KMS-11 (cell line): ENCODE results near the gene DHODH.
"Not testable (repeated sequence)": the region's sequence is repeated elsewhere in the genome, so short reads cannot be mapped to it uniquely, and the experiment has no call there.

ENCODE experiments used
- H2AFZ ChIP-seq: fragments of 200-600 bp; sonication (generic); 2 replicates; pipeline ENCODE4 v1.6.1; 2016; ENCODE audit warnings: antibody characterized with exemption, mixed run types, low read depth
- H3K27ac ChIP-seq: fragments of 200-600 bp; sonication (generic); 2 replicates; pipeline ENCODE4 v1.6.1; 2016; ENCODE audit warnings: mild to moderate bottlenecking, mixed run types
- H3K27me3 ChIP-seq: fragments of 200-600 bp; sonication (generic); 2 replicates; pipeline ENCODE4 v1.6.1; 2017; ENCODE audit warnings: mild to moderate bottlenecking, low read depth, mixed run types, moderate library complexity; ENCODE audit not compliant: insufficient read depth
- H3K36me3 ChIP-seq: fragments of 200-600 bp; sonication (generic); 2 replicates; pipeline ENCODE4 v1.6.1; 2017; ENCODE audit warnings: mild to moderate bottlenecking, mixed run types; ENCODE audit not compliant: insufficient read depth
- H3K4me1 ChIP-seq: fragments of 200-600 bp; sonication (generic); 2 replicates; pipeline ENCODE4 v1.6.1; 2016; ENCODE audit warnings: mild to moderate bottlenecking, low read depth, mixed run types; ENCODE audit not compliant: poor library complexity, severe bottlenecking
- H3K4me2 ChIP-seq: fragments of 200-600 bp; sonication (generic); 2 replicates; pipeline ENCODE4 v1.7.0; 2016; ENCODE audit warnings: mild to moderate bottlenecking, mixed run types
- H3K4me3 ChIP-seq: fragments of 200-600 bp; sonication (generic); IDR thresholded peaks from 2 replicates; pipeline ENCODE4 v1.6.1; 2017; ENCODE audit warnings: low read depth, low read length, mixed read lengths; ENCODE audit not compliant: insufficient read depth
- H3K79me2 ChIP-seq: fragments of 200-600 bp; sonication (generic); 2 replicates; pipeline ENCODE4 v1.6.1; 2016; ENCODE audit warnings: low read depth, mixed run types; ENCODE audit not compliant: insufficient read depth
- H3K9ac ChIP-seq: fragments of 200-600 bp; sonication (generic); 2 replicates; pipeline ENCODE4 v1.6.1; 2016; ENCODE audit warnings: mild to moderate bottlenecking, mixed run types
- H4K20me1 ChIP-seq: fragments of 200-600 bp; sonication (generic); 2 replicates; pipeline ENCODE4 v1.6.1; 2016; ENCODE audit warnings: mild to moderate bottlenecking, mixed run types; ENCODE audit not compliant: insufficient read depth
- TF ChIP-seq, protein P1 (sequence below): fragments of 200-600 bp; sonication (generic); conservative IDR thresholded peaks from 2 replicates; pipeline ENCODE4 v1.6.1; 2017; ENCODE audit warnings: low read depth, mild to moderate bottlenecking, antibody characterized with exemption, low read length, moderate library complexity, mixed read lengths

The DHODH gene

DNA sequence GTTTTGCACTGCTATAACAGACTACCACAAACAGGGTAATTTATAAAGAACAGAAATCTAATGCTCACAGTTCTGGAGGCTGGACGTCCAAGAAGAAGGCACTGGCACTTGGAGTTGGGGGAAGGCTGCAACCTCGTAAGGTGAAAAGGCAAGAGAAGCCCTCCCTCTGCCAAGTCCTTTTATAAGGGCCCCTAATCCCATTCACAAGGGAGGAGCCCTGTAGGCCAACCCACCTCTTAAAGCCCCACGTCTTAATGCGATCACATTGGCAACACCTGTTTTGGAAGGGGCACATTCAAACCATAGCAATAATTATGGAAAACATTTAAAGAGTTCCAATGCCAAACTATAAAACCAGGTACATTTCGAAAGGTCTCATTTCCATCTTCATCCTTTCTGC is 13.5 kb upstream of the DHODH start:
- Histone ChIP-seq H3K79me2 (no peaks in the 10 kb centered on the region), H3K9ac (no peak overlapping the region), H3K4me1 (no peaks in the 10 kb centered on the region), H3K36me3 (no peaks in the 10 kb centered on the region), H3K27me3 (no peaks in the 10 kb centered on the region), H2AFZ (no peak overlapping the region), H3K4me2 (no peak overlapping the region), H4K20me1 (no peaks in the 10 kb centered on the region), H3K27ac (no peak overlapping the region), H3K4me3 (no peak overlapping the region)
- TF ChIP-seq, protein P1, sequence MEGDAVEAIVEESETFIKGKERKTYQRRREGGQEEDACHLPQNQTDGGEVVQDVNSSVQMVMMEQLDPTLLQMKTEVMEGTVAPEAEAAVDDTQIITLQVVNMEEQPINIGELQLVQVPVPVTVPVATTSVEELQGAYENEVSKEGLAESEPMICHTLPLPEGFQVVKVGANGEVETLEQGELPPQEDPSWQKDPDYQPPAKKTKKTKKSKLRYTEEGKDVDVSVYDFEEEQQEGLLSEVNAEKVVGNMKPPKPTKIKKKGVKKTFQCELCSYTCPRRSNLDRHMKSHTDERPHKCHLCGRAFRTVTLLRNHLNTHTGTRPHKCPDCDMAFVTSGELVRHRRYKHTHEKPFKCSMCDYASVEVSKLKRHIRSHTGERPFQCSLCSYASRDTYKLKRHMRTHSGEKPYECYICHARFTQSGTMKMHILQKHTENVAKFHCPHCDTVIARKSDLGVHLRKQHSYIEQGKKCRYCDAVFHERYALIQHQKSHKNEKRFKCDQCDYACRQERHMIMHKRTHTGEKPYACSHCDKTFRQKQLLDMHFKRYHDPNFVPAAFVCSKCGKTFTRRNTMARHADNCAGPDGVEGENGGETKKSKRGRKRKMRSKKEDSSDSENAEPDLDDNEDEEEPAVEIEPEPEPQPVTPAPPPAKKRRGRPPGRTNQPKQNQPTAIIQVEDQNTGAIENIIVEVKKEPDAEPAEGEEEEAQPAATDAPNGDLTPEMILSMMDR, result no peak

DNA sequence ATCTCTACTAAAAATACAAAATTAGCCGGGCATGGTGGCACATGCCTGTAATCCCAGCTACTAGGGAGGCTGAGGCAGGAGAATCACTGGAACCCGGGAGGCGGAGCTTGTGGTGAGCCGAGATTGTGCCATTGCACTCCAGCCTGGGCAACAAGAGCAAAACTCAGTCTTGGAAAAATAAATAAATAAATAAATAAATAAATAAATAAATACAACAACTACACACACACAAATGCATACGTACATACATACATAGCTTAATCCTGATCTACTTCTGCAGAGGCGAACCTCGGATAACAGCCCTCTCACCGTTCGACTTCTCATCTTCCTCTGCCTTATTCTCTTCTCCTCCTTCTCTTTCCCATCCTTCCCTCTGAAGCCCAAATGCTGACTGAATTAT is 11.0 kb upstream of the DHODH start:
- not testable (repeated sequence) for H4K20me1 ChIP-seq, H3K79me2 ChIP-seq

GRCh38 chr16:72001180-72001874 is 7.2 kb upstream of the DHODH start:
- no peaks in the 10 kb centered on the region for H4K20me1 ChIP-seq

More for the DNA sequence above, 11.0 kb upstream of the DHODH start:
- not testable (repeated sequence) for H3K9ac ChIP-seq, H3K36me3 ChIP-seq, H3K4me1 ChIP-seq, H3K4me2 ChIP-seq, H3K27ac ChIP-seq, H2AFZ ChIP-seq, H3K4me3 ChIP-seq, H3K27me3 ChIP-seq

DNA sequence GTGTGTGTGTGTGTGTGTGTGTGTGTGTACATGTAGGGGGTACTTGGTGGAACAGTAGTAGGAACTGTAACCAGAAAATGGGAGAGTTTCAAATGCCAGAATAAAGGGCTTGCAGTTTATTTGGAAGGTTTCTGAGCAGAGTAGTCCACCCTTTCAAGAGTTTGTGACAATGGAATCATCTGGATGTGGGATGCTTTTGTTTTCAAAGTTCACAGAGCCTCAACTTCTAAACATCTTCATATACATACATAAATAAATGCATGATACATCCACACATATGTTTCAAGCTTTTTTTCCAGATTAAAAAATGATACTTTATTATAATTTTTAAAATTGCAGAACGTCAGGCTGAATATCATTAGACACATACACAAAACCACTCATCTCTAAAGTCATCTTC is 5.9 kb upstream of the DHODH start:
- Histone ChIP-seq H4K20me1 (no peaks in the 10 kb centered on the region), H3K36me3 (no peaks in the 10 kb centered on the region), H3K27me3 (no peaks in the 10 kb centered on the region), H2AFZ (no peak overlapping the region), H3K4me3 (no peak overlapping the region), H3K79me2 (no peaks in the 10 kb centered on the region), H3K4me1 (peaks cover under 1% of the 10 kb centered on the region), H3K9ac (no peak overlapping the region), H3K27ac (no peak overlapping the region), H3K4me2 (no peak overlapping the region)
- TF ChIP-seq, protein P1, result no peak

More at GRCh38 chr16:72001180-72001874, 7.2 kb upstream of the DHODH start:
- Histone ChIP-seq H3K79me2 (no peaks in the 10 kb centered on the region), H3K27ac (no peak overlapping the region), H3K9ac (no peak overlapping the region), H3K4me3 (no peak overlapping the region), H3K27me3 (no peaks in the 10 kb centered on the region), H3K4me2 (no peak overlapping the region), H3K4me1 (no peaks in the 10 kb centered on the region), H3K36me3 (no peaks in the 10 kb centered on the region), H2AFZ (no peak overlapping the region)
- TF ChIP-seq, protein P1, result no peak

- not testable (repeated sequence) for H4K20me1 ChIP-seq, H3K27me3 ChIP-seq, H3K36me3 ChIP-seq, H3K4me3 ChIP-seq, H3K79me2 ChIP-seq
- 0 out of 2 replicates have a peak overlapping the region, but pooled peaks have one; percentile 37 for H3K27ac ChIP-seq
- peak overlapping the region; percentile 80 for H2AFZ ChIP-seq
- peaks cover 19% of the 10 kb centered on the region for H3K4me1 ChIP-seq
- peak overlapping the region; percentile 5; the same call in 1 of the 2 replicates for H3K9ac ChIP-seq
- peak overlapping the region; percentile 50 for H3K4me2 ChIP-seq
These were observed 500 bp upstream of the DHODH start for GRCh38 chr16:72008065-72008423.
